Smooth muscle cell (in vitro differentiated cells): ENCODE data around the gene ZBTB2. TPM values are rescaled to one million over a fixed set of nuclear protein-coding genes. Genes with fewer than 3 reads are reported as not detected.
A peak's percentile ranks its signal among the peaks of the same experiment; 100 is the strongest.

Experiments used
- DNase-seq: peaks from one replicate; lab custom pipeline; 2025; ENCODE audit not compliant: unreplicated experiment; lab: John Stamatoyannopoulos, UW
- H2AFZ ChIP-seq: fragments of 200-600 bp; sonication (generic); 2 replicates; pipeline ENCODE4 v1.6.0; 2016; ENCODE audit warnings: antibody characterized with exemption, low read depth, mild to moderate bottlenecking
- H3F3A ChIP-seq: fragments of 200-600 bp; sonication (generic); 2 replicates; pipeline ENCODE4 v1.6.0; 2017; ENCODE audit warnings: antibody characterized with exemption, low read depth
- H3K27ac ChIP-seq: fragments of 200-600 bp; sonication (generic); 2 replicates; pipeline ENCODE4 v1.5.1; 2016; ENCODE audit warnings: low read depth, mild to moderate bottlenecking
- H3K27me3 ChIP-seq: fragments of 200-600 bp; sonication (generic); 2 replicates; pipeline ENCODE4 v1.6.1; 2016; ENCODE audit warnings: low read depth, mild to moderate bottlenecking
- H3K36me3 ChIP-seq: fragments of 200-600 bp; sonication (generic); 2 replicates; pipeline ENCODE4 v1.5.1; 2016; ENCODE audit warnings: low read depth
- H3K4me1 ChIP-seq: fragments of 200-600 bp; sonication (generic); 2 replicates; pipeline ENCODE4 v1.5.1; 2016; ENCODE audit warnings: low read depth
- H3K4me2 ChIP-seq: fragments of 200-600 bp; sonication (generic); 2 replicates; pipeline ENCODE4 v1.6.0; 2016; ENCODE audit warnings: mild to moderate bottlenecking
- H3K4me3 ChIP-seq: fragments of 200-600 bp; sonication (generic); 2 replicates; pipeline ENCODE4 v1.5.1; 2016; ENCODE audit warnings: mild to moderate bottlenecking
- H3K79me2 ChIP-seq: fragments of 200-600 bp; sonication (generic); 2 replicates; pipeline ENCODE4 v1.6.0; 2016; ENCODE audit warnings: low read depth, mild to moderate bottlenecking
- H3K9ac ChIP-seq: fragments of 200-600 bp; sonication (generic); 2 replicates; pipeline ENCODE4 v1.6.0; 2016; ENCODE audit warnings: low read depth
- H3K9me3 ChIP-seq: fragments of 200-600 bp; sonication (generic); replicated peaks from 2 replicates; pipeline ENCODE4 v1.5.1; 2016; ENCODE audit warnings: low read depth
- H4K20me1 ChIP-seq: fragments of 200-600 bp; sonication (generic); 2 replicates; pipeline ENCODE4 v1.6.0; 2016; ENCODE audit warnings: low read depth
- WGBS: methylation state at CpG from one replicate; pipeline ENCODE4 v1.1.7; 2016; ENCODE audit warnings: low lambda C conversion rate; 5-methylcytosine and 5-hydroxymethylcytosine counted together
- polyA plus RNA-seq: library from polyadenylated mRNA; unstranded; fragments of >200 nt; fragmentation: Nextera tagmentation; extraction: Ambion mirVana; gene quantifications from 2 replicates; pipeline ENCODE4 v1.2.1, GENCODE V29; 2016
- total RNA-seq: library from RNA; depleted of rRNA; stranded (reverse); fragments of >200 nt; gene quantifications from 2 replicates; pipeline ENCODE4 v1.2.3, GENCODE V29; 2014
- TF ChIP-seq, protein P1 (sequence below): fragments of 200-600 bp; sonication (generic); IDR thresholded peaks from 2 replicates; pipeline ENCODE4 v1.5.1; 2017; ENCODE audit warnings: borderline replicate concordance, mild to moderate bottlenecking, antibody characterized with exemption; ENCODE audit not compliant: insufficient read depth, poor library complexity, severe bottlenecking

Gene ZBTB2
- total and polyA plus RNA-seq, 2 experiments from 2014 or later: 7.1 to 10.7 TPM

DNA sequence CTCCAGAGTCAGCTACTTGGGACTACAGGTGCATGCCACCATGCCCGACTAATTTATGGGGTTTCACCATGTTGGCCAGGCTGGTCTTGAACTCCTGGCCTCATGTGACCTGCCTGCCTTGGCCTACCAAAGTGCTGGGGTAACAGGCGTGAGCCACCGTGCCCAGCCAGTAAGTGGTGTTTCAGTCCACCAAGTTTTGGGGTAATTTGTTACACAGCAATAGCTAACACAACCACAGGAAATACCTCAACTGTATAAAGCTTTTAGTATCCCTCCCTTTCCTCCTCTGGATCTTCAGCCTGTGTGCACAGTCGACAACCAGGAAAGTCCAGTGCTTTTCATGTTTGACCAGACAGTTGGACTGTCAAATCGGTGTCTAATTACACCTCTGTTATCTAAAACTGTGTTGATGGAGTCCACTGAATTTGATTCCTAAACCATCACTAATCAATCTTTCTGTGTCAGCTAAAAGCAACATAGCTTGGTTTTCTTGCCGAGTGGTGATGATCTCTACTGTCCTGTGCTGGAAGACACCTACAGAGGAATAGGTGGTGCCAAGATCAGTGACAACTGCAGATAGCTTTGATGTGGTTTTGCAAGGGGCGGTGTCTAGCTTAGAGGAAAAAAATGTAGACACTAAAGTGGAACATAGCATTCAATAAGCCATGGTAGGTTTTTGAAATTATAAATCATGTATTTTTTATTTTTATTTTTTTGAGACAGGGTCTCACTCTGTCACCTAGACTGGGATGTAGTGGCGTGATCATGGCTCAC is 22.2 kb upstream of the ZBTB2 start:
- no peak for DNase-seq
- H3K79me2 ChIP-seq: no peaks in the 10 kb centered on the region
- WGBS: 96% methylated on average over 8 of the region's 8 CpGs
- peaks cover 4% of the 10 kb centered on the region for H3K36me3 ChIP-seq
- no peak overlapping the region for H3K27ac ChIP-seq
- no peak overlapping the region for H2AFZ ChIP-seq
- no peak overlapping the region for H3K4me3 ChIP-seq
- peaks cover 4% of the 10 kb centered on the region for H4K20me1 ChIP-seq
- no peaks in the 10 kb centered on the region for H3K27me3 ChIP-seq
- H3K4me2 ChIP-seq: no peak overlapping the region
- no peaks in the 10 kb centered on the region for H3K9me3 ChIP-seq
- peaks cover 11% of the 10 kb centered on the region for H3F3A ChIP-seq
- no peaks in the 10 kb centered on the region for H3K4me1 ChIP-seq
- H3K9ac ChIP-seq: no peak overlapping the region
- TF ChIP-seq, protein P1, sequence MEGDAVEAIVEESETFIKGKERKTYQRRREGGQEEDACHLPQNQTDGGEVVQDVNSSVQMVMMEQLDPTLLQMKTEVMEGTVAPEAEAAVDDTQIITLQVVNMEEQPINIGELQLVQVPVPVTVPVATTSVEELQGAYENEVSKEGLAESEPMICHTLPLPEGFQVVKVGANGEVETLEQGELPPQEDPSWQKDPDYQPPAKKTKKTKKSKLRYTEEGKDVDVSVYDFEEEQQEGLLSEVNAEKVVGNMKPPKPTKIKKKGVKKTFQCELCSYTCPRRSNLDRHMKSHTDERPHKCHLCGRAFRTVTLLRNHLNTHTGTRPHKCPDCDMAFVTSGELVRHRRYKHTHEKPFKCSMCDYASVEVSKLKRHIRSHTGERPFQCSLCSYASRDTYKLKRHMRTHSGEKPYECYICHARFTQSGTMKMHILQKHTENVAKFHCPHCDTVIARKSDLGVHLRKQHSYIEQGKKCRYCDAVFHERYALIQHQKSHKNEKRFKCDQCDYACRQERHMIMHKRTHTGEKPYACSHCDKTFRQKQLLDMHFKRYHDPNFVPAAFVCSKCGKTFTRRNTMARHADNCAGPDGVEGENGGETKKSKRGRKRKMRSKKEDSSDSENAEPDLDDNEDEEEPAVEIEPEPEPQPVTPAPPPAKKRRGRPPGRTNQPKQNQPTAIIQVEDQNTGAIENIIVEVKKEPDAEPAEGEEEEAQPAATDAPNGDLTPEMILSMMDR: no peak

DNA sequence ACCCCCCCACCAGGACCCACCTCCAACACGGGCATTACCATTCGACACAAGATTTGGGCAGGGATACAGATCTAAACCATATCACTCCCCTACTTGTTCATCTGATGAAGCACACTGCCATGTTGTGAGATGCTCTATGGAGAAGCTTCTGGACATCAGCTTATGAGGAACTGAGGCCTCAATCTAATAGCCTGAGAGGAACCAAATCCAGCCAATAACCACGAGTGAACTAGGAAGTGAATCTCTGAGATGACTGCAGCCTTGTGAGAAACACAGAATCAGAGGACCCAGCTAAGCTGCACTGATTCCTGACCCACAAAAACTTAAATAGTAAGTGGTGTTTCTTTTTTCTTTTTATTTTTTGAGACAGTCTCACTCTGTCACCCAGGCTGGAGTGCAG is 21.6 kb upstream of the ZBTB2 start:
- Histone ChIP-seq H2AFZ (no peak overlapping the region), H3K4me3 (no peak overlapping the region), H3K27me3 (no peaks in the 10 kb centered on the region), H3K27ac (no peak overlapping the region), H3F3A (peaks cover 12% of the 10 kb centered on the region), H3K79me2 (no peaks in the 10 kb centered on the region), H3K9ac (no peak overlapping the region), H3K9me3 (no peaks in the 10 kb centered on the region), H3K36me3 (peaks cover 4% of the 10 kb centered on the region), H3K4me1 (no peaks in the 10 kb centered on the region), H4K20me1 (peaks cover 5% of the 10 kb centered on the region), H3K4me2 (no peak overlapping the region)
- no peak for DNase-seq
- WGBS: 100% methylated on average over 3 of the region's 3 CpGs
- TF ChIP-seq, protein P1: no peak

GRCh38 chr6:151409679-151410078 is 18.3 kb upstream of the ZBTB2 start:
- H3K27me3 ChIP-seq: no peaks in the 10 kb centered on the region
- DNase-seq: no peak
- H3K4me1 ChIP-seq: no peaks in the 10 kb centered on the region
- TF ChIP-seq, protein P1: no peak
- H3F3A ChIP-seq: peaks cover 14% of the 10 kb centered on the region
- H3K9ac ChIP-seq: no peak overlapping the region
- H3K79me2 ChIP-seq: no peaks in the 10 kb centered on the region
- H3K4me2 ChIP-seq: no peak overlapping the region
- peaks cover 36% of the 10 kb centered on the region for H4K20me1 ChIP-seq
- no peaks in the 10 kb centered on the region for H3K36me3 ChIP-seq
- no peak overlapping the region for H2AFZ ChIP-seq
- no peaks in the 10 kb centered on the region for H3K9me3 ChIP-seq
- no peak overlapping the region for H3K4me3 ChIP-seq
- WGBS: 91% methylated on average over 7 of the region's 7 CpGs
- H3K27ac ChIP-seq: no peak overlapping the region

- no peaks in the 10 kb centered on the region for H3K9me3 ChIP-seq
- no peak for DNase-seq
- no peaks in the 10 kb centered on the region for H3K36me3 ChIP-seq
- peaks cover 18% of the 10 kb centered on the region for H3F3A ChIP-seq
- H4K20me1 ChIP-seq: peaks cover 41% of the 10 kb centered on the region
- H3K4me3 ChIP-seq: no peak overlapping the region
- no peaks in the 10 kb centered on the region for H3K27me3 ChIP-seq
- H3K9ac ChIP-seq: no peak overlapping the region
- H2AFZ ChIP-seq: no peak overlapping the region
- no peak overlapping the region for H3K4me2 ChIP-seq
- 95% methylated on average over 2 of the region's 2 CpGs for WGBS
- no peaks in the 10 kb centered on the region for H3K79me2 ChIP-seq
- TF ChIP-seq, protein P1: no peak
- no peaks in the 10 kb centered on the region for H3K4me1 ChIP-seq
- peak overlapping the region; percentile 6 for H3K27ac ChIP-seq
Observed at GRCh38 chr6:151409260-151409659, 17.9 kb upstream of the ZBTB2 start.
